HEK293 (cell line): Measurements from ENCODE around the gene MTUS2.

Experiments used
- KLF7 ChIP-seq: fragments of 450-650 bp; formaldehyde crosslinking; IDR thresholded peaks from 2 replicates; pipeline ENCODE4 v1.5.1; 2016; ENCODE audit warnings: missing biosample characterization, missing genetic modification characterization, borderline replicate concordance
- ZBTB7A ChIP-seq: fragments of 450-650 bp; formaldehyde crosslinking; IDR thresholded peaks from 2 replicates; pipeline ENCODE4 v1.5.1; 2016; ENCODE audit warnings: low read depth, missing biosample characterization, missing genetic modification characterization
- ZFP69B ChIP-seq: fragments of 450-650 bp; formaldehyde crosslinking; IDR thresholded peaks from 2 replicates; pipeline ENCODE4 v1.5.1; 2016; ENCODE audit warnings: missing biosample characterization, missing genetic modification characterization
- ZNF146 ChIP-seq: fragments of 450-650 bp; formaldehyde crosslinking; IDR thresholded peaks from 2 replicates; pipeline ENCODE4 v1.5.1; 2016; ENCODE audit warnings: missing biosample characterization, missing genetic modification characterization
- ZNF701 ChIP-seq: fragments of 450-650 bp; formaldehyde crosslinking; IDR thresholded peaks from 2 replicates; pipeline ENCODE4 v1.5.1; 2016; ENCODE audit warnings: missing biosample characterization, missing genetic modification characterization
- TF ChIP-seq, protein P1 (sequence below): fragments of 450-650 bp; formaldehyde crosslinking; IDR thresholded peaks from 2 replicates; pipeline ENCODE4 v1.5.1; 2016; ENCODE audit warnings: missing biosample characterization, missing genetic modification characterization

DNA sequence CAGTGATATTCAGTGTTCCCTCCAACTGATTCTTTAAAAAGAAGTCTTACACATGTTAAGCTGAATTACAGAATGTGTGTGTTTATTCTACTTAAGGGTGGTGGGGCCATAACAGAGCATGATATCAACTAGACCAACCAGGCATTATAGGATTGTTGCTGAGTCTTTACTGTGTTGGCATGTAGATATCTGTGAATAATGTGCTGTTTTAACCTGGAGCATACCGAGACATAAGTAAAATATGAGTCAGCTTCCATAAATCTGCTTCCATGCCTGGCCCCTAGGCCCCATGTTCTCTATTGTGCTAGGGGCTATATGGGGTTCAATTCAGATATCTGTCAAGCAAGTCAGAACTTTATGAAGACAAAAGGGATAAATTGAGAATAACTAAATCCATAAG lies 295.7 kb downstream of the MTUS2 start:
- TF ChIP-seq ZFP69B (tag by site-specific recombination) (no peak), KLF7 (tag by site-specific recombination) (no peak), ZBTB7A (tag by site-specific recombination) (no peak), ZNF701 (tag by site-specific recombination) (no peak), ZNF146 (tag by site-specific recombination) (no peak)
- TF ChIP-seq, protein P1, sequence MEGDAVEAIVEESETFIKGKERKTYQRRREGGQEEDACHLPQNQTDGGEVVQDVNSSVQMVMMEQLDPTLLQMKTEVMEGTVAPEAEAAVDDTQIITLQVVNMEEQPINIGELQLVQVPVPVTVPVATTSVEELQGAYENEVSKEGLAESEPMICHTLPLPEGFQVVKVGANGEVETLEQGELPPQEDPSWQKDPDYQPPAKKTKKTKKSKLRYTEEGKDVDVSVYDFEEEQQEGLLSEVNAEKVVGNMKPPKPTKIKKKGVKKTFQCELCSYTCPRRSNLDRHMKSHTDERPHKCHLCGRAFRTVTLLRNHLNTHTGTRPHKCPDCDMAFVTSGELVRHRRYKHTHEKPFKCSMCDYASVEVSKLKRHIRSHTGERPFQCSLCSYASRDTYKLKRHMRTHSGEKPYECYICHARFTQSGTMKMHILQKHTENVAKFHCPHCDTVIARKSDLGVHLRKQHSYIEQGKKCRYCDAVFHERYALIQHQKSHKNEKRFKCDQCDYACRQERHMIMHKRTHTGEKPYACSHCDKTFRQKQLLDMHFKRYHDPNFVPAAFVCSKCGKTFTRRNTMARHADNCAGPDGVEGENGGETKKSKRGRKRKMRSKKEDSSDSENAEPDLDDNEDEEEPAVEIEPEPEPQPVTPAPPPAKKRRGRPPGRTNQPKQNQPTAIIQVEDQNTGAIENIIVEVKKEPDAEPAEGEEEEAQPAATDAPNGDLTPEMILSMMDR (tag by site-specific recombination): no peak
